ENCODE measurements around the gene YIPF1.

GRCh38 chr1:53899206-53899628, 9.6 kb upstream of the YIPF1 start:
- TF ChIP-seq YY1 (IDR thresholded peaks at IDR 0.05; ENCODE audit: insufficient read depth, insufficient read length) (no peak), ZNF274 (IDR thresholded peaks at IDR 0.05; ENCODE audit: low read depth, low read length) (no peak)

All from NT2/D1 (cell line).